ENCODE data around the gene CDC42EP1. TPM values are rescaled to one million over a fixed set of nuclear protein-coding genes. Genes with fewer than 3 reads are reported as not detected.

CDC42EP1 gene
- total and polyA plus RNA-seq, 2 experiments from 2014 or later = 7.7 to 10.2 TPM

DNA sequence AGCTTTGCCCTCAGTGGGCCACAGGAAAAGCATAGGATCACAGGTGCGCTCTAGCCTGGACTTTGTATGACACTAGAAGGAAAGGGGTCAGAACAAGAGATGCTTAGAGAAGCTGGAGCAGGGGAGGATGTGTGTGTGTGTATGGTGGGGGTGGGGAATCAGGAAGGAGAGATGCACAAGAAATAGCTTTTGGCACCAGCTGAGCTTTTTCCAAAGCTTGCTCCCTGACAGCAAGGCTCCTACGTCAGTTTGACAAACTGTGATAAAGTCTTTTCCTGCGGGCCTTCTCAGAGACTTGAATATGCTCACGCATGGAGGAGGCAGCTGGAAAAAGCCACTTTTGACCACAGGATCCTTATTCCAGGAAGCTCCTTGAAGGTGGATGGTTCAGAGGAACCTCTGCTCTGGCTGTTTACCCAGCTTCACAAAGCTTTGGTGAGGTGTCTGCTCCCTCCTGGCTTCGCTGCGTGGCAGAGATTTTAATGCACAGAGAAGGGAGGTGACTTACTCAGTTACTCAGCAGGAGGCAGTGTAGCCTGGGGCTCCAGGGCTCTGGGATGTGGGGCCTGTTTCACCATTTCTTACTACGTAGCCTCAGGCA, 3.9 kb downstream of the CDC42EP1 start:
- Histone ChIP-seq H4K20me1 (replicated peaks; ENCODE audit: insufficient read depth) (no peaks in the 10 kb centered on the region), H3K27me3 (ENCODE audit: insufficient read depth) (peaks cover 24% of the 10 kb centered on the region), H3K9me2 (ENCODE audit: insufficient read depth) (no peaks in the 10 kb centered on the region), H3K27ac (ENCODE audit: low read depth) (0 out of 2 replicates have a peak overlapping the region, but pooled peaks have one; percentile 30), H3K4me2 (peak overlapping the region; percentile 22; the same call in 1 of the 2 replicates), H3K4me3 (no peak overlapping the region), H3K79me2 (replicated peaks; ENCODE audit: insufficient read depth) (peaks cover 17% of the 10 kb centered on the region), H3K4me1 (ENCODE audit: insufficient read depth) (peaks cover 31% of the 10 kb centered on the region), H3F3A (replicated peaks; ENCODE audit: low read depth) (peaks cover 9% of the 10 kb centered on the region; the same call in 1 of the 2 replicates), H2AFZ (no peak overlapping the region), H3K36me3 (ENCODE audit: insufficient read depth) (no peaks in the 10 kb centered on the region)
- H3K4me3 Mint-ChIP-seq = no peak overlapping the region
- ATAC-seq = no peak
- no peaks in the 10 kb centered on the region; the same call in 2 of the 3 replicates for H3K9me3 Mint-ChIP-seq
- no peak overlapping the region for H3K27ac Mint-ChIP-seq
- DNase-seq (ENCODE audit: low spot score) = no peak
- H3K36me3 Mint-ChIP-seq (ENCODE audit: low read depth) = peaks cover 14% of the 10 kb centered on the region
- TF ChIP-seq, protein P1, sequence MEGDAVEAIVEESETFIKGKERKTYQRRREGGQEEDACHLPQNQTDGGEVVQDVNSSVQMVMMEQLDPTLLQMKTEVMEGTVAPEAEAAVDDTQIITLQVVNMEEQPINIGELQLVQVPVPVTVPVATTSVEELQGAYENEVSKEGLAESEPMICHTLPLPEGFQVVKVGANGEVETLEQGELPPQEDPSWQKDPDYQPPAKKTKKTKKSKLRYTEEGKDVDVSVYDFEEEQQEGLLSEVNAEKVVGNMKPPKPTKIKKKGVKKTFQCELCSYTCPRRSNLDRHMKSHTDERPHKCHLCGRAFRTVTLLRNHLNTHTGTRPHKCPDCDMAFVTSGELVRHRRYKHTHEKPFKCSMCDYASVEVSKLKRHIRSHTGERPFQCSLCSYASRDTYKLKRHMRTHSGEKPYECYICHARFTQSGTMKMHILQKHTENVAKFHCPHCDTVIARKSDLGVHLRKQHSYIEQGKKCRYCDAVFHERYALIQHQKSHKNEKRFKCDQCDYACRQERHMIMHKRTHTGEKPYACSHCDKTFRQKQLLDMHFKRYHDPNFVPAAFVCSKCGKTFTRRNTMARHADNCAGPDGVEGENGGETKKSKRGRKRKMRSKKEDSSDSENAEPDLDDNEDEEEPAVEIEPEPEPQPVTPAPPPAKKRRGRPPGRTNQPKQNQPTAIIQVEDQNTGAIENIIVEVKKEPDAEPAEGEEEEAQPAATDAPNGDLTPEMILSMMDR (conservative IDR thresholded peaks at IDR 0.05; ENCODE audit: low read depth in 2 of 2) = no peak
- TF ChIP-seq, protein P2, sequence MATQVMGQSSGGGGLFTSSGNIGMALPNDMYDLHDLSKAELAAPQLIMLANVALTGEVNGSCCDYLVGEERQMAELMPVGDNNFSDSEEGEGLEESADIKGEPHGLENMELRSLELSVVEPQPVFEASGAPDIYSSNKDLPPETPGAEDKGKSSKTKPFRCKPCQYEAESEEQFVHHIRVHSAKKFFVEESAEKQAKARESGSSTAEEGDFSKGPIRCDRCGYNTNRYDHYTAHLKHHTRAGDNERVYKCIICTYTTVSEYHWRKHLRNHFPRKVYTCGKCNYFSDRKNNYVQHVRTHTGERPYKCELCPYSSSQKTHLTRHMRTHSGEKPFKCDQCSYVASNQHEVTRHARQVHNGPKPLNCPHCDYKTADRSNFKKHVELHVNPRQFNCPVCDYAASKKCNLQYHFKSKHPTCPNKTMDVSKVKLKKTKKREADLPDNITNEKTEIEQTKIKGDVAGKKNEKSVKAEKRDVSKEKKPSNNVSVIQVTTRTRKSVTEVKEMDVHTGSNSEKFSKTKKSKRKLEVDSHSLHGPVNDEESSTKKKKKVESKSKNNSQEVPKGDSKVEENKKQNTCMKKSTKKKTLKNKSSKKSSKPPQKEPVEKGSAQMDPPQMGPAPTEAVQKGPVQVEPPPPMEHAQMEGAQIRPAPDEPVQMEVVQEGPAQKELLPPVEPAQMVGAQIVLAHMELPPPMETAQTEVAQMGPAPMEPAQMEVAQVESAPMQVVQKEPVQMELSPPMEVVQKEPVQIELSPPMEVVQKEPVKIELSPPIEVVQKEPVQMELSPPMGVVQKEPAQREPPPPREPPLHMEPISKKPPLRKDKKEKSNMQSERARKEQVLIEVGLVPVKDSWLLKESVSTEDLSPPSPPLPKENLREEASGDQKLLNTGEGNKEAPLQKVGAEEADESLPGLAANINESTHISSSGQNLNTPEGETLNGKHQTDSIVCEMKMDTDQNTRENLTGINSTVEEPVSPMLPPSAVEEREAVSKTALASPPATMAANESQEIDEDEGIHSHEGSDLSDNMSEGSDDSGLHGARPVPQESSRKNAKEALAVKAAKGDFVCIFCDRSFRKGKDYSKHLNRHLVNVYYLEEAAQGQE (IDR thresholded peaks at IDR 0.05; ENCODE audit: unreplicated experiment) = no peak
- TF ChIP-seq EZH2phosphoT487 (IDR thresholded peaks at IDR 0.05; ENCODE audit: unreplicated experiment) (no peak), JUNB (IDR thresholded peaks at IDR 0.05; ENCODE audit: unreplicated experiment) (no peak), ZNF114 (CRISPR knock-in tag; IDR thresholded peaks at IDR 0.05) (no peak), NANOG (IDR thresholded peaks at IDR 0.05; ENCODE audit: borderline replicate concordance) (no peak), EZH2 (IDR thresholded peaks at IDR 0.05; ENCODE audit: low read depth, unreplicated experiment) (no peak), STAT1 (IDR thresholded peaks at IDR 0.05; ENCODE audit: unreplicated experiment) (no peak), ZNF331 (CRISPR knock-in tag; IDR thresholded peaks at IDR 0.05; ENCODE audit: low read depth) (no peak), CREB1 (CRISPR knock-in tag; IDR thresholded peaks at IDR 0.05; ENCODE audit: low read depth) (no peak), POLR2AphosphoS5 (IDR thresholded peaks at IDR 0.05; ENCODE audit: low read depth) (no peak)
- TF ChIP-seq, protein P3, sequence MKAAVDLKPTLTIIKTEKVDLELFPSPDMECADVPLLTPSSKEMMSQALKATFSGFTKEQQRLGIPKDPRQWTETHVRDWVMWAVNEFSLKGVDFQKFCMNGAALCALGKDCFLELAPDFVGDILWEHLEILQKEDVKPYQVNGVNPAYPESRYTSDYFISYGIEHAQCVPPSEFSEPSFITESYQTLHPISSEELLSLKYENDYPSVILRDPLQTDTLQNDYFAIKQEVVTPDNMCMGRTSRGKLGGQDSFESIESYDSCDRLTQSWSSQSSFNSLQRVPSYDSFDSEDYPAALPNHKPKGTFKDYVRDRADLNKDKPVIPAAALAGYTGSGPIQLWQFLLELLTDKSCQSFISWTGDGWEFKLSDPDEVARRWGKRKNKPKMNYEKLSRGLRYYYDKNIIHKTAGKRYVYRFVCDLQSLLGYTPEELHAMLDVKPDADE (IDR thresholded peaks at IDR 0.05) = no peak
- TF ChIP-seq, protein P4, sequence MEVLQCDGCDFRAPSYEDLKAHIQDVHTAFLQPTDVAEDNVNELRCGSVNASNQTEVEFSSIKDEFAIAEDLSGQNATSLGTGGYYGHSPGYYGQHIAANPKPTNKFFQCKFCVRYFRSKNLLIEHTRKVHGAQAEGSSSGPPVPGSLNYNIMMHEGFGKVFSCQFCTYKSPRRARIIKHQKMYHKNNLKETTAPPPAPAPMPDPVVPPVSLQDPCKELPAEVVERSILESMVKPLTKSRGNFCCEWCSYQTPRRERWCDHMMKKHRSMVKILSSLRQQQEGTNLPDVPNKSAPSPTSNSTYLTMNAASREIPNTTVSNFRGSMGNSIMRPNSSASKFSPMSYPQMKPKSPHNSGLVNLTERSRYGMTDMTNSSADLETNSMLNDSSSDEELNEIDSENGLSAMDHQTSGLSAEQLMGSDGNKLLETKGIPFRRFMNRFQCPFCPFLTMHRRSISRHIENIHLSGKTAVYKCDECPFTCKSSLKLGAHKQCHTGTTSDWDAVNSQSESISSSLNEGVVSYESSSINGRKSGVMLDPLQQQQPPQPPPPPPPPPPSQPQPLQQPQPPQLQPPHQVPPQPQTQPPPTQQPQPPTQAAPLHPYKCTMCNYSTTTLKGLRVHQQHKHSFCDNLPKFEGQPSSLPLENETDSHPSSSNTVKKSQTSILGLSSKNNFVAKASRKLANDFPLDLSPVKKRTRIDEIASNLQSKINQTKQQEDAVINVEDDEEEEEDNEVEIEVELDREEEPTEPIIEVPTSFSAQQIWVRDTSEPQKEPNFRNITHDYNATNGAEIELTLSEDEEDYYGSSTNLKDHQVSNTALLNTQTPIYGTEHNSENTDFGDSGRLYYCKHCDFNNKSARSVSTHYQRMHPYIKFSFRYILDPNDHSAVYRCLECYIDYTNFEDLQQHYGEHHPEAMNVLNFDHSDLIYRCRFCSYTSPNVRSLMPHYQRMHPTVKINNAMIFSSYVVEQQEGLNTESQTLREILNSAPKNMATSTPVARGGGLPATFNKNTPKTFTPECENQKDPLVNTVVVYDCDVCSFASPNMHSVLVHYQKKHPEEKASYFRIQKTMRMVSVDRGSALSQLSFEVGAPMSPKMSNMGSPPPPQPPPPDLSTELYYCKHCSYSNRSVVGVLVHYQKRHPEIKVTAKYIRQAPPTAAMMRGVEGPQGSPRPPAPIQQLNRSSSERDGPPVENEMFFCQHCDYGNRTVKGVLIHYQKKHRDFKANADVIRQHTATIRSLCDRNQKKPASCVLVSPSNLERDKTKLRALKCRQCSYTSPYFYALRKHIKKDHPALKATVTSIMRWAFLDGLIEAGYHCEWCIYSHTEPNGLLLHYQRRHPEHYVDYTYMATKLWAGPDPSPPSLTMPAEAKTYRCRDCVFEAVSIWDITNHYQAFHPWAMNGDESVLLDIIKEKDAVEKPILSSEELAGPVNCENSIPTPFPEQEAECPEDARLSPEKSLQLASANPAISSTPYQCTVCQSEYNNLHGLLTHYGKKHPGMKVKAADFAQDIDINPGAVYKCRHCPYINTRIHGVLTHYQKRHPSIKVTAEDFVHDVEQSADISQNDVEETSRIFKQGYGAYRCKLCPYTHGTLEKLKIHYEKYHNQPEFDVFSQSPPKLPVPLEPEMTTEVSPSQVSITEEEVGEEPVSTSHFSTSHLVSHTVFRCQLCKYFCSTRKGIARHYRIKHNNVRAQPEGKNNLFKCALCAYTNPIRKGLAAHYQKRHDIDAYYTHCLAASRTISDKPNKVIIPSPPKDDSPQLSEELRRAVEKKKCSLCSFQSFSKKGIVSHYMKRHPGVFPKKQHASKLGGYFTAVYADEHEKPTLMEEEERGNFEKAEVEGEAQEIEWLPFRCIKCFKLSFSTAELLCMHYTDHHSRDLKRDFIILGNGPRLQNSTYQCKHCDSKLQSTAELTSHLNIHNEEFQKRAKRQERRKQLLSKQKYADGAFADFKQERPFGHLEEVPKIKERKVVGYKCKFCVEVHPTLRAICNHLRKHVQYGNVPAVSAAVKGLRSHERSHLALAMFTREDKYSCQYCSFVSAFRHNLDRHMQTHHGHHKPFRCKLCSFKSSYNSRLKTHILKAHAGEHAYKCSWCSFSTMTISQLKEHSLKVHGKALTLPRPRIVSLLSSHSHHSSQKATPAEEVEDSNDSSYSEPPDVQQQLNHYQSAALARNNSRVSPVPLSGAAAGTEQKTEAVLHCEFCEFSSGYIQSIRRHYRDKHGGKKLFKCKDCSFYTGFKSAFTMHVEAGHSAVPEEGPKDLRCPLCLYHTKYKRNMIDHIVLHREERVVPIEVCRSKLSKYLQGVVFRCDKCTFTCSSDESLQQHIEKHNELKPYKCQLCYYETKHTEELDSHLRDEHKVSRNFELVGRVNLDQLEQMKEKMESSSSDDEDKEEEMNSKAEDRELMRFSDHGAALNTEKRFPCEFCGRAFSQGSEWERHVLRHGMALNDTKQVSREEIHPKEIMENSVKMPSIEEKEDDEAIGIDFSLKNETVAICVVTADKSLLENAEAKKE (CRISPR knock-in tag; IDR thresholded peaks at IDR 0.05) = no peak
- H3K4me1 Mint-ChIP-seq = peaks cover 46% of the 10 kb centered on the region
- H3K27me3 Mint-ChIP-seq (ENCODE audit: insufficient read depth, low read depth, poor library complexity) = peaks cover 34% of the 10 kb centered on the region
